GM18907 (cell line): ENCODE data around the gene RNF168.
"Not testable (repeated sequence)": the region's sequence is repeated elsewhere in the genome, so short reads cannot be mapped to it uniquely, and the experiment has no call there.

Experiments
- ATAC-seq: cut with Tn5 transposase; IDR thresholded peaks from one replicate; pipeline ENCODE4 v1.9.1; 2021; ENCODE audit warnings: mild to moderate bottlenecking, moderate library complexity; ENCODE audit not compliant: unreplicated experiment

RNF168 gene, protein sequence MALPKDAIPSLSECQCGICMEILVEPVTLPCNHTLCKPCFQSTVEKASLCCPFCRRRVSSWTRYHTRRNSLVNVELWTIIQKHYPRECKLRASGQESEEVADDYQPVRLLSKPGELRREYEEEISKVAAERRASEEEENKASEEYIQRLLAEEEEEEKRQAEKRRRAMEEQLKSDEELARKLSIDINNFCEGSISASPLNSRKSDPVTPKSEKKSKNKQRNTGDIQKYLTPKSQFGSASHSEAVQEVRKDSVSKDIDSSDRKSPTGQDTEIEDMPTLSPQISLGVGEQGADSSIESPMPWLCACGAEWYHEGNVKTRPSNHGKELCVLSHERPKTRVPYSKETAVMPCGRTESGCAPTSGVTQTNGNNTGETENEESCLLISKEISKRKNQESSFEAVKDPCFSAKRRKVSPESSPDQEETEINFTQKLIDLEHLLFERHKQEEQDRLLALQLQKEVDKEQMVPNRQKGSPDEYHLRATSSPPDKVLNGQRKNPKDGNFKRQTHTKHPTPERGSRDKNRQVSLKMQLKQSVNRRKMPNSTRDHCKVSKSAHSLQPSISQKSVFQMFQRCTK

DNA sequence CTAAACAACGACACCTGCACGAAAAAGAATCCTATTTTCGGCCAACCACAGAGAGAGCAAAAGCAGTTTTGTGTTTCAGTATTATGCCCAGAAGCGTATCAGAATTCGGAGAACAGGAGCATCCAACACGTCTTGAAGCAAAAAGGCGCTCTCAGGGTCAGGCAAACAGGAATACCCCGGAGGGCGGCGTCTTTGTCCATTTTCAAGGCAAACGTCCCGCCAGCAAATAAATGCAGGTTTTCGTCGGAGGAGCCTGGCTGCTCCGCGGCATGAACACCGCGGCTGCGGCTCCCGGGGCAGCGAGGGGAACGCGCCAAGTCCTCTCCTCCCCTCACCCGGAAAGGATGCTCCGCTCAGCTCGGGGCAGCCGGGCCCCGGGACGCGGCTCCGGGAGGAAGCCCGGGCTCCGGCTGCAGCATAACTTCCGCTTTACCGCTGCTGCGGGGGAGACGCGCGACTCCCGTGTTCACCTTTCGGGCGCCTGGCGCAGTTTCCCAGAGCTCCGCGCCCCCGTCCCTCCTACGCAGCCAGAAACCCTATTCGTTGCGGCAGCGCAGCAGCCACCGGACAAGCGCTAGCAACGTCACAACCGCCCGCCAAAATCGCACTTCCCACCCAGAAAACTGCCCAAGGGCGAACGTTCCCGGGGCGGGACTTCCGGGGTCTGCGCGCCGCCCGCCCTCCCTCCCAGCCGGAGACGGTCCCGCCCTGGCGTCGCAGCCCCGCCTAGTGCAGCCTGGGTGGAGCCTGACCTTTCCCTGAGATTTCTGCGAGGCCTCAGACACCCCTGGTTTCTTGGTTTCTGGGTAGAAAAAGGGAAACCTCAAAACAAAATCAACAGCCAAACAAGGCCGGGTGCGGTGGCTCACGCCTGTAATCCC is at the start of gene RNF168:
Gene RNF168, minus strand, starts transcription at position 573 of the 881 bp plus-strand sequence. CDS start 595 bp downstream, outside the sequence.
- ATAC-seq = peak; percentile 78

GRCh38 chr3:196552253-196552652 is 48.7 kb upstream of the RNF168 start:
- no peak for ATAC-seq

GRCh38 chr3:196550172-196550571 is 46.6 kb upstream of the RNF168 start:
- ATAC-seq = not testable (repeated sequence)

DNA sequence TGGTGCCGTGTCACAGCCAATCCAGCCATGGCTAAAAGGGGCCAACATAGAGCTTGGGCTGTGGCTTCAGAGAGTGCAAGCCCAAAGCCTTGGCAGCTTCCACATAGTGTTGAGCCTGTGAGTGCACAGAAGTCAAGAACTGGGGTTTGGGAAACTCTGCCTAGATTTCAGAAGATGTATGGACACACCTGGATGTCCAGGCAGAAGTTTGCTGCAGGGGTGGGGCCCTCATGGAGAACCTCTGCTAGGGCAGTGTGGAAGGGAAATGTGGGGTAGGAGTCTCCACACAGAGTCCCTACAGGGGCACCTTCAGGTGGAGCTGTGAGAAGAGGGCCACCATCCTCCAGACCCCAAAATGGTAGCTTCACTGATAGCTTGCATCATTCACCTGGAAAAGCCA is 45.7 kb upstream of the RNF168 start:
- not testable (repeated sequence) for ATAC-seq

DNA sequence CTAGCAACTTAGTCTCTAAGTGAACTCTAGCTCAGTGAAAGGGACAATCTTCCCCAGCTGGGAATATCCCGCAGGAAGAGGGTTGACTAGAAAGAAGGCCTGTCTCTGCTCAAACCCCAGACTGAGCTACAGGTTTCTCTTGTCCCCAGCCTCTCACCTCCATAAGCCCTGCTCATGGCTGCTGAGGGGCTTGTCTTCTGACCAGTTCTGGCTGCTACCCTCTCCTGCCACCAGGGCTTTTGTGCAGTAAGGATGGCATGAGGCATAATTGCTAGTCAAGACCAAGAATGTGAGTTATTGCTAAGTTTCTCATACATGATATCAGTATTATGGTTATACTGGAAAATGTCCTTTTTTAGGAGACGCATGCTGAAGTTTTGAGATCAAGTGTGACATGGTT is 43.5 kb upstream of the RNF168 start:
- no peak for ATAC-seq

DNA sequence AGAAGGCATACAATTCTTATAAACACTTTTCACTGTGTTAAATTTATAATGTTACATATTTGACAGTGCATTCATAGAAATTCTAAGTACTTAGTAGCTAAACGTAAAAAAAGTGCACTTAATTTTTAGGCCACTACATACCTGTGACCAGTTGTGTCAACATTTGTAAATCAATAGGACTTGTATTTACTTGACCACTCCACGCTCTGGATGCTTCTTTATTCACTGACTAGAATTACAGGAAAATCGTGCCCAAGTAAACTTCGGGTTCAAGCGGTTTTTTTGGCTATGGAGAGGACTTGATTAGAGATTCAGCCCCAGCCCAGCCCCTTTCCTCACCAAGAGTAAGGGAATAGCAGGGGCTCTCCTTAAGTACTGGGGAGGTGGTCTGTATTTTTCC is 43.0 kb upstream of the RNF168 start:
- no peak for ATAC-seq

GRCh38 chr3:196544491-196544992 is 41.0 kb upstream of the RNF168 start:
- ATAC-seq = no peak

DNA sequence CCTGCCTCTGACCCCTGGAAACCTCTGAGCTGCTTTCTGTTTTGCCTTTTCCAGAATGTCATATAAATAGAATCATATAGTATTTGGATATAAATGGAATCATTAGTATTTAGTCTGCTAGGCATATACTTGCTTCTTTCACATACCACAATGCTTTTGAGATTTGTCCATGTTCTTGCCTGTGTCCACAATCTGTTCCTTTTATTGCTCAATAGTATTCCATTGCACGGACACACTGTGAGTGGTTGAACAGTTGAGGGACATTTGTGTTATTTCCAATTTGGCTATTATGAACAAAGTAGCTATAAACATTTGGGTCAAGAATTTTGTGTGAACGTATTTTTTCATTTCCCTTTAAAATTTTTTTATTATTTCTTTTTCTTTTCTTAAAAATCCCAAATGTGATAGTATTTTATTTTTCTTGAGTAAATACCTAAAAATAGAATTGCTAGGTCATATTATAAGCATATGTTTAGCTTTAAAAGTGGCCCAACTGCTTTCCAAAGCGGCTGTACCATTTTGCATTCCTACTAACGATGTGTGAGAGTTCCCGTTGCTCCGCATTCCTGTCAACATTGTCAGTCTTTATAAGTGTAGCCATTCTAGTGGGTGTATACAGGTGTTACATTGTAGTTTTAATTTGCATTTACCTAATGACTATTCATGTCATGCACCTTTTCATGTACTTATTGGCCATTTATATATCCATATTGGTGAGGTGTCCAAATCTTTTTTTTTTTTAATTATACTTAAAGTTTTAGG is 38.3 kb upstream of the RNF168 start:
- no peak for ATAC-seq

DNA sequence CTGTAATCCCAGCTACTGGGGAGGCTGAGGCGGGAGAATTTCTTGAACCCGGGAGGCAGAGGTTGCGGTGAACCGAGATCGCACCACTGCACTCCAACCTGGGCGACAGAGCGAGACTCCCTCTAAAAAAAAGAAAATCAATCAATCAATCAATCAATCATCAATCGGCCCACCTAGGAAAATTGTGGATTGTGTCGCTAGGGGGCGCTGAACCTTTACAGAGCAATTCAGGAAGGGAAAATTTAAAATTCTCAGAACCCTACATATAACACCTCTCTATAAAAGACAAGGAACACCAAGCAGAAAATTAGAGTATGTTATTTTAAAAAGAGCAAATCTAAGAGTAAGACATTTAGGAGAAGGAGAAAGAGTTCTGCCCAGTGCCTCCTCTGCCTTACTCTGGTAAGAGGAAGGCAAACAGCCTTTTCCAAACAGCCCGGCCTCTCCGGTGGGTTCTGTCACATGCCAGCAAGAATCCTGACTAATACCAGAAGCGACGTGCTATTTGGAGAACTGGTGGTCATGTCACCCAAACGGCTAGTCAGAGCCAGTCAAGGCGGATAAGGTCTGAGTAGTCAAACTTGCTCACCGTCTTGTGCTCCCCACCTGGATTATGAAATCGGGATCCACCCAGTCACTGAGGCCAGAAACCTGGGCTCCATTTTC is 33.9 kb upstream of the RNF168 start:
- ATAC-seq = no peak

DNA sequence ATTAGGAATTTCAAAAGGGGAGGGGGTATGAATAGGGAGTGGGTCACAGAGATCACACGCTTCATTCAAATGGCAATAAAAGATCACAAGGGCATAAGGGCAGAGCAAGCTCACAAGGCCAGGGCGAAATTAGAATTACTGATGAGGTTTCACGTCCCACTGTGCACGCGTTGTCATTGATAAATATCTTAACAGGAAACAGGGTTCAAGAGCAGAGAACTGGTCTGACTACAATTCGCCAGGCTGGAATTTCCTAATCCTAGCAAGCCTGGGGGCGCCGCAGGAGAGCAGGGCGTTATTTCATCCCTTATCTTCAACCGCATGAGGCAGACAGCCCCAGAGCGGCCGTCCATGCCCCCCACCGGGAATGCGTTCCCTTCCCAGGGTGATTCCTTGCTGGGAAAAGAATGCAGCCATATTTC is 29.7 kb upstream of the RNF168 start:
- ATAC-seq = no peak

- no peak for ATAC-seq
Observed at GRCh38 chr3:196531418-196531817, 27.9 kb upstream of the RNF168 start.

- peak; percentile 84 for ATAC-seq
Observed at GRCh38 chr3:196528639-196529233, 25.2 kb upstream of the RNF168 start.

GRCh38 chr3:196525141-196525540 is 21.6 kb upstream of the RNF168 start:
- ATAC-seq = no peak

DNA sequence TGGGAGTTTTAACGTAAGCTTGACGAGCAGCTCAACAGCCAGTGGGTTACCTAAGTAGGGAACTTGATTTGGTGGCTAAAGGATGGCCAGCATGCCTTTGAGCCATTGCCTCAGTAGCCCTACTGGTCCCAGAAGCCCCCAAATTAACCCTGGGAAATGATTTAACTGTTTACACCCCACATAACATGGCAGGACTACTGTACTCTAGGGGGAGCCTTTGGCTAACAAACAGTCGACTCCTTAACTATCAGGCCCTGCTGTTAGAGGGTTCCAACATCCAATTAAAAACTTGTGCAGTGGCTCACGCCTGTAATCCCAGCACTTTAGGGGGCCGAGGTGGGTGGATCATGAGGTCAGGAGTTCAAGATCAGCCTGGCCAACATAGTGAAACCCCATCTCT is 21.0 kb upstream of the RNF168 start:
- ATAC-seq = no peak

DNA sequence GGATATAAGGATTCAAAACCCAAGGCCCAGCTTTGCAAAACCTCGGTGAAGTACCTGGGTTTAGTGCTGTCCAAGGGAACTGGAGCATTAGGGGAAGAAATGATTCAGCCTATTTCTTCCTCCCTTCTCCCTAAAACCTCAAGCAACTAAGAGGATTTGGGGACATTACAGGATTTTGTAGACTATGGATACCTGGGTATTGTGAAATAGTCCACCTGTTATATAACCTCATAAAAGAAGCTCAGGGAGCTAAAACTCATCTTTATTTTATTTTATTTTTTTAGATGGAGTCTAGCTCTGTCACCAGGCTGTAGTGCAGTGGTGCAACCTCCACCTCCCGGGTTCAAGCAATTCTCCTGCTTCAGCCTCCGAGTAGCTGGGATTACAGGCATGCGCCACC is 20.3 kb upstream of the RNF168 start:
- ATAC-seq = no peak

DNA sequence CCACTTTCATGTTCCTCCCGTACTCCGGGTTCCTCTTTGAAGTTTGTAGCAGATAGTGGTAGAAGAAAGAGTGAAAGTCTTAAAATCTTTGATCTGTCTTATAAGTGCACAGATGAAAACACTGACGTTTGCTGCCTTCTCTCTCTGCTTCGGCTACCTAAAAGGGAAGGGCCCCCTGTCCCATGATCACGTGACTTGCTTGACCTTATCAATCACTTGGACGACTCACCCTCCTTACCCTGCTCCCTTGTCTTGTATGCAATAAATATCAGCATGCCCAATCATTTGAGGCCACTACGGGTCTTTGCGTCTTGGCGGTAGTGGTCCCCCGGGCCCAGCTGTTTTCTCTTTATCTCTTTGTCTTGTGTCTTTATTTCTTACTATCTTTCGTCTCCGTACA is 17.7 kb upstream of the RNF168 start:
- not testable (repeated sequence) for ATAC-seq

DNA sequence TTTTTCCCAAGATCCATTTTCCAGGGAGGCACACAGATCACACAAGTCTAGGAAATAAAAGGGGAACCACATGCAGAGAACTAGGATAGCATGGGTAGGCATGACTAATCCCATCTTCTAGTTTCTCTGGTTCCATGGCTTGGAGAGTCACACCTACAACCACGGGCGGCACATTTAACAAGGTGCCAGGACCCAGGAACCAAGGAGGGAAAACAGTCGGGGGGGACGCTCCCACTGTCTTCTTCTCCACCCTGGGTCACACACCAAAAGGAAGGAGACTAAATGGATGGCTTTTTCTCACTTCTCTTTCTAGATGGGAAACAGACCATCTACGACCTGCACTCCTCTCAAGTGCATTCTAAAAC is 16.1 kb upstream of the RNF168 start:
- ATAC-seq = no peak

DNA sequence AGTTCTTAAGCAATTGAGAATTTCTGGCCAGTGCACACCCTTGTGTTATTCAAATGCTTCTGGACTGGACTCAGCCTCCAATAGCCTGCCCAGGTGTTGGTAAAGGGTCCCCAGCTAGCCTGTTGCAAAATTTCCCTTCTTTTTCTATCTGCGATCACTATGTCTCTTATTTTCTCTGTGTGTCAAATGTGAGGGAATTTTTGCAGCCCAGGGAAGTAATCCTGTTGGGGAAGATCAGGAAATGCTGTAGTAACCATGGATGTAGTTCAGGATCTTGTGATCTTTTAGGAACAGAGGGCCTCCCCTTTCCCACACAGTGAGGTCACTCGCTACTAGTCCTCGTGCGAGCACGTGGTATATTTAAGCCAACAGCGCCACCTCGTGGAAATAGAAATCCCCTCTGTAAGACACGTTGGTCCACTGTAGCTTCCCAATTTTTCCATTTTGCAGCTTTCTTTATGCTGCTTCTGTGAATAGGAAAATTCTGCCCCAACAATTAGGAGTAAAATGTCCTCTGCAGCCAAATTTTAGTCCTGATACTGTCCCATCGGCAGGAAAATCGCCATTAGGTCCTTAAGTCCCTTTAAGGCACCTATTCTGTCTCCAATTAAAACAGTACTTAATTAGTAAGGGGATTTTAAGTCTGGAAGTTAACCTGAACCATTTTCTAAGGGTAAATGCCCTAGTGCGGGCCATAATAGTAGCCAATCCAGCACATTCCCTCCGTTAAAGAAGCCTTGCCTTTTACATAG is 15.6 kb upstream of the RNF168 start:
- ATAC-seq = no peak

GRCh38 chr3:196517919-196518318 is 14.4 kb upstream of the RNF168 start:
- ATAC-seq = no peak
